SK-N-SH (cell line): Measurements from ENCODE around the gene EOLA1. TPM values are rescaled to one million over a fixed set of nuclear protein-coding genes. Genes with fewer than 3 reads are reported as not detected.

ENCODE experiments used
- CTCF ChIA-PET: fragments of 300-600, 350-600 bp; formaldehyde crosslinking; extraction: SDS; loops from one replicate; lab custom pipeline; 2021; lab: Yijun Ruan, JAX
- POLR2A ChIA-PET: fragments of 350-600 bp; sonication (Branson Sonifier 250); formaldehyde crosslinking; extraction: SDS; loops from one replicate; lab custom pipeline; 2020; ENCODE audit warnings: antibody characterized with exemption, inconsistent platforms; lab: Yijun Ruan, JAX
- DNase-seq: peaks from one replicate; pipeline ENCODE4 v3.0.0; 2012
- H2AFZ ChIP-seq: fragments of 200-600 bp; sonication (generic); 2 replicates; pipeline ENCODE4 v1.8.1; 2016; ENCODE audit warnings: antibody characterized with exemption, mild to moderate bottlenecking, low read depth
- H3F3A ChIP-seq: fragments of 200-600 bp; sonication (generic); replicated peaks from 2 replicates; pipeline ENCODE3; 2016; ENCODE audit warnings: antibody characterized with exemption, mild to moderate bottlenecking; ENCODE audit not compliant: insufficient read depth
- H3K27ac ChIP-seq, 2 experiments: fragments of 200-500 bp in 1 of 2; fragments of 200-600 bp in 1 of 2; sonication (Bioruptor generic) in 1 of 2; sonication (generic), shearing (Covaris generic) in 1 of 2; 2 replicates each; pipeline versions ENCODE4 v1.5.1 to v1.6.1; 2014 to 2016; ENCODE audit warnings: low read depth in 2 of 2, inconsistent platforms in 1 of 2, low read length in 1 of 2, mild to moderate bottlenecking in 1 of 2, mixed read lengths in 1 of 2
- H3K27me3 ChIP-seq: fragments of 200-600 bp; sonication (generic), shearing (Covaris generic); 2 replicates; pipeline ENCODE4 v1.6.1; 2016; ENCODE audit warnings: mixed run types; ENCODE audit not compliant: insufficient read depth
- H3K36me3 ChIP-seq, 2 experiments: fragments of 200-500 bp in 1 of 2; fragments of 200-600 bp in 1 of 2; sonication (Bioruptor generic) in 1 of 2; sonication (generic) in 1 of 2; replicated peaks in 1 of 2; 2 replicates each; pipeline versions ENCODE3 to v1.5.1; 2014 to 2016; ENCODE audit warnings: low read length in 1 of 2, mild to moderate bottlenecking in 1 of 2; ENCODE audit not compliant: insufficient read depth in 2 of 2, control insufficient read depth in 1 of 2
- H3K4me1 ChIP-seq, 2 experiments: fragments of 200-500 bp in 1 of 2; fragments of 200-600 bp in 1 of 2; sonication (Bioruptor generic) in 1 of 2; sonication (generic), shearing (Covaris generic) in 1 of 2; 2 replicates each; pipeline versions ENCODE4 v1.5.1 to v1.6.1; 2014 to 2016; ENCODE audit warnings: low read depth in 1 of 2, low read length in 1 of 2, mixed run types in 1 of 2; ENCODE audit not compliant: insufficient read depth in 2 of 2, control insufficient read depth in 1 of 2
- H3K4me2 ChIP-seq: fragments of 200-600 bp; sonication (generic), shearing (Covaris generic); 2 replicates; pipeline ENCODE4 v1.6.1; 2017; ENCODE audit warnings: mixed run types
- H3K4me3 ChIP-seq, 2 experiments: fragments of 200-500 bp in 1 of 2; fragments of 200-600 bp in 1 of 2; sonication (Bioruptor generic) in 1 of 2; sonication (generic), shearing (Covaris generic) in 1 of 2; 2 replicates each; pipeline versions ENCODE4 v1.5.1 to v1.8.1; 2014 to 2016; ENCODE audit warnings: low read depth in 2 of 2, inconsistent platforms in 1 of 2, low read length in 1 of 2, mild to moderate bottlenecking in 1 of 2, mixed read lengths in 1 of 2, moderate library complexity in 1 of 2
- H3K79me2 ChIP-seq: fragments of 200-600 bp; sonication (generic); 2 replicates; pipeline ENCODE4 v1.8.1; 2017; ENCODE audit warnings: mild to moderate bottlenecking; ENCODE audit not compliant: insufficient read depth
- H3K9ac ChIP-seq: fragments of 200-600 bp; sonication (generic); 2 replicates; pipeline ENCODE4 v1.6.1; 2017; ENCODE audit warnings: mixed run types
- H3K9me2 ChIP-seq: fragments of 200-600 bp; sonication (generic); 2 replicates; pipeline ENCODE4 v1.6.1; 2017; ENCODE audit warnings: mixed run types
- H3K9me3 ChIP-seq: fragments of 200-600 bp; sonication (generic); 2 replicates; pipeline ENCODE4 v1.6.1; 2017; ENCODE audit warnings: mixed run types, mild to moderate bottlenecking, moderate library complexity
- H4K20me1 ChIP-seq: fragments of 200-600 bp; sonication (generic); 2 replicates; pipeline ENCODE4 v1.6.1; 2017; ENCODE audit warnings: mild to moderate bottlenecking, mixed run types; ENCODE audit not compliant: insufficient read depth
- CHD2 ChIP-seq: fragments of 150-350 bp; IDR thresholded peaks from 2 replicates; pipeline ENCODE4 v1.6.1; 2018; ENCODE audit warnings: low read length; ENCODE audit not compliant: partially characterized antibody
- ELF1 ChIP-seq: IDR thresholded peaks from 2 replicates; pipeline ENCODE4 v1.4.0; 2012
- EZH2phosphoT487 ChIP-seq: fragments of 200-600 bp; sonication (generic); IDR thresholded peaks from 2 replicates; pipeline ENCODE4 v1.6.1; 2017; ENCODE audit warnings: low read depth, mixed run types, mild to moderate bottlenecking, antibody characterized with exemption, moderate library complexity, borderline replicate concordance
- FOXJ3 ChIP-seq: sonication (generic); formaldehyde crosslinking; IDR thresholded peaks from 2 replicates; pipeline ENCODE4 v1.5.1; 2020; ENCODE audit warnings: mild to moderate bottlenecking, missing genetic modification reagents
- MAX ChIP-seq: IDR thresholded peaks from 2 replicates; pipeline ENCODE4 v1.4.0; 2012; ENCODE audit warnings: low read depth
- NFIC ChIP-seq: IDR thresholded peaks from 2 replicates; pipeline ENCODE4 v1.4.0; 2012; ENCODE audit warnings: borderline replicate concordance
- RAD21 ChIP-seq: IDR thresholded peaks from 2 replicates; pipeline ENCODE4 v1.6.1; 2012; ENCODE audit warnings: mild to moderate bottlenecking, low read length
- RCOR1 ChIP-seq: fragments of 150-350 bp; IDR thresholded peaks from 2 replicates; pipeline ENCODE4 v1.6.1; 2017; ENCODE audit warnings: antibody characterized with exemption, low read length
- RFX5 ChIP-seq: IDR thresholded peaks from 2 replicates; pipeline ENCODE4 v1.6.1; 2012; ENCODE audit warnings: mild to moderate bottlenecking, improper control_type of control experiment, low read length
- RXRA ChIP-seq: IDR thresholded peaks from 2 replicates; pipeline ENCODE4 v1.4.0; 2012; ENCODE audit warnings: low read depth, mild to moderate bottlenecking, borderline replicate concordance
- SIN3A ChIP-seq: IDR thresholded peaks from 2 replicates; pipeline ENCODE4 v1.6.1; 2012; ENCODE audit warnings: low read depth, mild to moderate bottlenecking, low read length, moderate library complexity, borderline replicate concordance
- SMC3 ChIP-seq: IDR thresholded peaks from 2 replicates; pipeline ENCODE4 v1.6.1; 2012; ENCODE audit warnings: low read depth, low read length, improper control_type of control experiment
- TAF1 ChIP-seq: IDR thresholded peaks from 2 replicates; pipeline ENCODE4 v1.6.1; 2012; ENCODE audit warnings: low read depth, mild to moderate bottlenecking, low read length, moderate library complexity, borderline replicate concordance
- WGBS: methylation state at CpG from one replicate; pipeline ENCODE4 v1.1.6; 2017; ENCODE audit warnings: low lambda C conversion rate; 5-methylcytosine and 5-hydroxymethylcytosine counted together
- polyA plus RNA-seq, 3 experiments: library from polyadenylated mRNA; depleted of rRNA; stranded (reverse); fragments of >200 nt; gene quantifications; 2 replicates each; pipeline ENCODE4 v1.2.3, GENCODE V29; 2012
- TF ChIP-seq, protein P1 (sequence below): fragments of 200-600 bp; sonication (generic); IDR thresholded peaks from 2 replicates; pipeline ENCODE4 v1.6.1; 2017; ENCODE audit warnings: antibody characterized with exemption, mild to moderate bottlenecking, moderate library complexity

EOLA1 gene
- polyA plus RNA-seq, 1 of the 3 experiments (the other 2 are of a cell fraction) = 16.3 TPM

GRCh38 chrX:149510386-149510785 lies 30.4 kb upstream of the EOLA1 start:
- Histone ChIP-seq H3K27ac (no peak overlapping the region), H2AFZ (no peak overlapping the region), H3K27me3 (0 out of 2 replicates have a peak, but pooled peaks cover 5% of the 10 kb centered on the region), H3K9ac (no peak overlapping the region), H3K4me1 (peaks cover 0 to 2% of the 10 kb centered on the region in 2 experiments; a peak in 1 of 4 replicates), H3F3A (no peaks in the 10 kb centered on the region), H3K79me2 (no peaks in the 10 kb centered on the region), H3K36me3 (no peaks in the 10 kb centered on the region), H3K9me3 (no peaks in the 10 kb centered on the region), H3K4me3 (no peak overlapping the region), H4K20me1 (no peaks in the 10 kb centered on the region), H3K9me2 (no peaks in the 10 kb centered on the region), H3K4me2 (no peak overlapping the region)
- CTCF ChIA-PET = interaction anchor here (2.6 to 3.7 kb wide), 2 partner anchors 12 to 19 kb away, joined by 12 to 25 read pairs; no protein-coding TSS in a partner anchor
- TF ChIP-seq, protein P1, sequence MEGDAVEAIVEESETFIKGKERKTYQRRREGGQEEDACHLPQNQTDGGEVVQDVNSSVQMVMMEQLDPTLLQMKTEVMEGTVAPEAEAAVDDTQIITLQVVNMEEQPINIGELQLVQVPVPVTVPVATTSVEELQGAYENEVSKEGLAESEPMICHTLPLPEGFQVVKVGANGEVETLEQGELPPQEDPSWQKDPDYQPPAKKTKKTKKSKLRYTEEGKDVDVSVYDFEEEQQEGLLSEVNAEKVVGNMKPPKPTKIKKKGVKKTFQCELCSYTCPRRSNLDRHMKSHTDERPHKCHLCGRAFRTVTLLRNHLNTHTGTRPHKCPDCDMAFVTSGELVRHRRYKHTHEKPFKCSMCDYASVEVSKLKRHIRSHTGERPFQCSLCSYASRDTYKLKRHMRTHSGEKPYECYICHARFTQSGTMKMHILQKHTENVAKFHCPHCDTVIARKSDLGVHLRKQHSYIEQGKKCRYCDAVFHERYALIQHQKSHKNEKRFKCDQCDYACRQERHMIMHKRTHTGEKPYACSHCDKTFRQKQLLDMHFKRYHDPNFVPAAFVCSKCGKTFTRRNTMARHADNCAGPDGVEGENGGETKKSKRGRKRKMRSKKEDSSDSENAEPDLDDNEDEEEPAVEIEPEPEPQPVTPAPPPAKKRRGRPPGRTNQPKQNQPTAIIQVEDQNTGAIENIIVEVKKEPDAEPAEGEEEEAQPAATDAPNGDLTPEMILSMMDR = peak; percentile 38
- TF ChIP-seq RFX5 = no peak
- no peak for DNase-seq
- 17% methylated on average over 4 of the region's 4 CpGs for WGBS
- POLR2A ChIA-PET = no interaction called here

GRCh38 chrX:149511081-149511480 lies 29.7 kb upstream of the EOLA1 start:
- ChIA-PET CTCF (interaction anchor here (1.2 to 3.7 kb wide), 4 partner anchors 11 to 20 kb away, joined by 4 to 25 read pairs (median 10); no protein-coding TSS in a partner anchor), POLR2A (no interaction called here)
- Histone ChIP-seq H3K9me2 (no peaks in the 10 kb centered on the region), H4K20me1 (no peaks in the 10 kb centered on the region), H3K79me2 (no peaks in the 10 kb centered on the region), H3K9ac (no peak overlapping the region), H3K4me1 (no peaks in the 10 kb centered on the region; a peak in 1 of 4 replicates), H3K27me3 (0 out of 2 replicates have a peak, but pooled peaks cover 5% of the 10 kb centered on the region), H2AFZ (no peak overlapping the region), H3K36me3 (no peaks in the 10 kb centered on the region), H3K27ac (no peak overlapping the region), H3K4me2 (no peak overlapping the region), H3K9me3 (no peaks in the 10 kb centered on the region), H3F3A (no peaks in the 10 kb centered on the region), H3K4me3 (no peak overlapping the region)
- 38% methylated on average over 5 of the region's 5 CpGs for WGBS
- TF ChIP-seq FOXJ3 (no peak), SIN3A (no peak), SMC3 (no peak)
- DNase-seq = no peak

DNA sequence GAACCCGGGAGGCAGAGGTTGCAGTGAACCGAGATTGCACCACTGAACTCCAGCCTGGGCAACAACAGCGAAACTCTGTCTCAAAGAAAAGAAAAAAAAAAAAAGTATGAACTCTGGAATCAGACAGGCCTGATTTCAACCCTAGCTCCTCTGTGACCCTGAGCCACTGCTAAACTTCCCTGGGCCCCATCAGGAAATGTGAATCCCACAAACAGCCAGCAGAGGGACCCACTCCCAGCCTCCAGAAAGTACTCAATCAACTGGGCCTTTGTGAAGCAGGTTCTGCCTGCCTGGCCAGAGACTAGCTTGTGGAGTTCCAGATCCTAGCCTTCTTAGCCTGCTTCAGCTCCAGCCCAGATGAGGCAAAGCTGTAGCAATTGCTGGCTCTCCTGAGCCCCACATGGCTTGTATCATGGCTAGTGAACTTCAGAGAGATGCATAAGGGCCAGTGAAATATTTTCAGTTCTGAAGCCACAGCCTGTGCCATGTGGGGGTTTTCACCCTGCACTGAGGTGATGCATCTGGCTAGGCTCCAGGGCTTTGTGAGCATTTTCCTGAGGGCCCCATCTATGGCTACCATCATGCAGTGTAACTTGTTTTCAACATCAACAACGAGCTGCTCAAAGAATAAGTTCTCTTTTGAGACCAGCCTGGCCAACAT lies 28.5 kb upstream of the EOLA1 start:
- 0 out of 2 replicates have a peak, but pooled peaks cover 5% of the 10 kb centered on the region for H3K27me3 ChIP-seq
- ChIA-PET CTCF (interaction anchor here (0.5 to 3.7 kb wide), 13 partner anchors 9 to 405 kb away, joined by 3 to 25 read pairs (median 4); no protein-coding TSS in a partner anchor), POLR2A (interaction anchor here (0.8 to 1.0 kb wide), 3 partner anchors 9 to 29 kb away, joined by 3 to 5 read pairs (median 4); no protein-coding TSS in a partner anchor)
- WGBS = 44% methylated on average over 4 of the region's 4 CpGs
- H3K9me2 ChIP-seq = no peaks in the 10 kb centered on the region
- no peaks in the 10 kb centered on the region for H3K36me3 ChIP-seq
- peak; percentile 58 for DNase-seq
- H3K9me3 ChIP-seq = no peaks in the 10 kb centered on the region
- H3K9ac ChIP-seq = no peak overlapping the region
- H3F3A ChIP-seq = no peaks in the 10 kb centered on the region
- H4K20me1 ChIP-seq = no peaks in the 10 kb centered on the region
- H3K27ac ChIP-seq = no peak overlapping the region
- no peak for TF ChIP-seq RCOR1
- no peak for TF ChIP-seq SIN3A
- no peak for TF ChIP-seq MAX
- no peak for TF ChIP-seq NFIC
- TF ChIP-seq FOXJ3 = no peak
- TF ChIP-seq RAD21 = peak; percentile 62
- TF ChIP-seq RXRA = no peak
- no peak for TF ChIP-seq EZH2phosphoT487
- TF ChIP-seq ELF1 = no peak
- TF ChIP-seq, protein P1 = peak; percentile 72
- TF ChIP-seq CHD2 = no peak
- peak; percentile 55 for TF ChIP-seq SMC3
- no peak for TF ChIP-seq TAF1
- no peaks in the 10 kb centered on the region; a peak in 1 of 4 replicates for H3K4me1 ChIP-seq
- 0 out of 2 replicates have a peak overlapping the region, but pooled peaks have one; percentile 9 for H2AFZ ChIP-seq
- H3K4me3 ChIP-seq = no peak overlapping the region
- no peak overlapping the region for H3K4me2 ChIP-seq
- no peaks in the 10 kb centered on the region for H3K79me2 ChIP-seq
